GM21786 (cell line): ENCODE measurements around the gene UROC1.
"Not testable (repeated sequence)": the region's sequence is repeated elsewhere in the genome, so short reads cannot be mapped to it uniquely, and the experiment has no call there.

ENCODE experiments used
- ATAC-seq: cut with Tn5 transposase; IDR thresholded peaks from one replicate; pipeline ENCODE4 v1.9.1; 2021; ENCODE audit not compliant: unreplicated experiment

UROC1 gene

GRCh38 chr3:126547721-126548120 lies 30.1 kb upstream of the UROC1 start:
- ATAC-seq, result no peak

- ATAC-seq, result no peak
These were observed 29.1 kb upstream of the UROC1 start for GRCh38 chr3:126546549-126547239.

GRCh38 chr3:126546013-126546412 lies 28.4 kb upstream of the UROC1 start:
- ATAC-seq, result no peak

- no peak for ATAC-seq
These were observed 28.0 kb upstream of the UROC1 start for GRCh38 chr3:126545544-126545943.

GRCh38 chr3:126544596-126545281 lies 27.2 kb upstream of the UROC1 start:
- no peak for ATAC-seq

- no peak for ATAC-seq
These were observed 26.0 kb upstream of the UROC1 start for GRCh38 chr3:126543457-126544061.

GRCh38 chr3:126542340-126543241 lies 25.0 kb upstream of the UROC1 start:
- no peak for ATAC-seq

- no peak for ATAC-seq
These were observed 24.2 kb upstream of the UROC1 start for GRCh38 chr3:126541628-126542339.

GRCh38 chr3:126540951-126541627 lies 23.5 kb upstream of the UROC1 start:
- no peak for ATAC-seq

GRCh38 chr3:126540342-126540849 lies 22.8 kb upstream of the UROC1 start:
- ATAC-seq, result no peak

- ATAC-seq, result no peak
These were observed 22.1 kb upstream of the UROC1 start for GRCh38 chr3:126539558-126540250.

- ATAC-seq, result no peak
These were observed 21.4 kb upstream of the UROC1 start for GRCh38 chr3:126538966-126539365.

- ATAC-seq, result no peak
These were observed 20.7 kb upstream of the UROC1 start for GRCh38 chr3:126538316-126538715.

- ATAC-seq, result no peak
These were observed 20.2 kb upstream of the UROC1 start for GRCh38 chr3:126537730-126538281.

GRCh38 chr3:126537116-126537729 lies 19.6 kb upstream of the UROC1 start:
- no peak for ATAC-seq

- no peak for ATAC-seq
These were observed 18.6 kb upstream of the UROC1 start for GRCh38 chr3:126536126-126536525.

GRCh38 chr3:126535636-126536035 lies 18.1 kb upstream of the UROC1 start:
- no peak for ATAC-seq

- not testable (repeated sequence) for ATAC-seq
These were observed 17.1 kb upstream of the UROC1 start for GRCh38 chr3:126534716-126535115.
